ENCODE measurements around the gene SPATA3. TPM values are rescaled to one million over a fixed set of nuclear protein-coding genes. Genes with fewer than 3 reads are reported as not detected.

Gene SPATA3
- total RNA-seq, 2 donors from 2014 or later, result not detected

DNA sequence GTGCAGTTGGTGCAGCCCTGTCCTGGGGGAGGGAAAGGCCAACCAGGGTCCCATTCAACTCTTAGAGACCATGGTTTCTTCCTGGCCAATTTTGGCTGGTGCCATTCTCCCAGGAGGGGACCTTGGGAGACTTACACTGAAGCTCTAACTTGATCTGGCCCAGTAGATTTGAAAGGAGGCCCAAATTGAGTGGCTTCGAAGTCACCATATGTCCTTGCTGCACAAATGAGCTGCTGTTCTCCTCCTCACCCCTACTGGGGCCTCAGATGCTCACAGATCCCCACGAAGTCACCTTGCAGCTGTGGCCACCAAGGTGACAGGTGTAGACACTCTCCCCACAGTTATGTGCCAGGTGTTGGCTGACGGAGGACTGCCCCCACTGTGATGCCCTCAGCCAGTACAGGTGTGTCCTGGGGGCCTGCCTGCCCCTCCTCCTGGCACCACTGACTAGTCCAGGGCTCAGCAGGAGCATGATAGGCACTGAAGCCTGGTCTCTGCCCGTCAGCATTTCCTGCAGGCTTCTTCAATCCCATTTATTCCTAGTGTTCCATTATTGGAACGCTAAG lies 36.7 kb downstream of the SPATA3 start:
- H3K27me3 ChIP-seq (ENCODE audit: control insufficient read depth, insufficient read depth, low read length, poor library complexity, severe bottlenecking), result peaks cover 52% of the 10 kb centered on the region

GRCh38 chr2:231033147-231034132 lies 37.5 kb downstream of the SPATA3 start:
- Histone ChIP-seq H3K27ac (ENCODE audit: low read depth, low read length) (no peak overlapping the region), H3K9ac (ENCODE audit: extremely low read depth, low read length, poor library complexity, severe bottlenecking) (no peak overlapping the region), H3K4me1 (ENCODE audit: control insufficient read depth, insufficient read depth, low read length) (no peaks in the 10 kb centered on the region), H3K9me3 (ENCODE audit: control insufficient read depth, low read length) (no peaks in the 10 kb centered on the region), H3K4me3 (ENCODE audit: low read length) (no peak overlapping the region), H3K36me3 (ENCODE audit: control insufficient read depth, insufficient read depth, low read length) (no peaks in the 10 kb centered on the region), H3K27me3 (ENCODE audit: control insufficient read depth, insufficient read depth, low read length, poor library complexity, severe bottlenecking) (peaks cover 57% of the 10 kb centered on the region)
- H3K36me3 Mint-ChIP-seq (ENCODE audit: low read depth), result no peaks in the 10 kb centered on the region
- no peak overlapping the region for H3K4me3 Mint-ChIP-seq
- 84 to 92% methylated on average over 2 to 11 of the region's 11 CpGs for WGBS, 2 experiments (ENCODE audit: insufficient coverage in 1 of 2, insufficient read length in 1 of 2)
- TF ChIP-seq, protein P1, sequence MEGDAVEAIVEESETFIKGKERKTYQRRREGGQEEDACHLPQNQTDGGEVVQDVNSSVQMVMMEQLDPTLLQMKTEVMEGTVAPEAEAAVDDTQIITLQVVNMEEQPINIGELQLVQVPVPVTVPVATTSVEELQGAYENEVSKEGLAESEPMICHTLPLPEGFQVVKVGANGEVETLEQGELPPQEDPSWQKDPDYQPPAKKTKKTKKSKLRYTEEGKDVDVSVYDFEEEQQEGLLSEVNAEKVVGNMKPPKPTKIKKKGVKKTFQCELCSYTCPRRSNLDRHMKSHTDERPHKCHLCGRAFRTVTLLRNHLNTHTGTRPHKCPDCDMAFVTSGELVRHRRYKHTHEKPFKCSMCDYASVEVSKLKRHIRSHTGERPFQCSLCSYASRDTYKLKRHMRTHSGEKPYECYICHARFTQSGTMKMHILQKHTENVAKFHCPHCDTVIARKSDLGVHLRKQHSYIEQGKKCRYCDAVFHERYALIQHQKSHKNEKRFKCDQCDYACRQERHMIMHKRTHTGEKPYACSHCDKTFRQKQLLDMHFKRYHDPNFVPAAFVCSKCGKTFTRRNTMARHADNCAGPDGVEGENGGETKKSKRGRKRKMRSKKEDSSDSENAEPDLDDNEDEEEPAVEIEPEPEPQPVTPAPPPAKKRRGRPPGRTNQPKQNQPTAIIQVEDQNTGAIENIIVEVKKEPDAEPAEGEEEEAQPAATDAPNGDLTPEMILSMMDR (conservative IDR thresholded peaks at IDR 0.05), result no peak
- no peak overlapping the region for H3K27ac Mint-ChIP-seq
- DNase-seq, result no peak
- H3K27me3 Mint-ChIP-seq (ENCODE audit: insufficient read depth), result peaks cover 57% of the 10 kb centered on the region
- no peaks in the 10 kb centered on the region for H3K9me3 Mint-ChIP-seq
- peaks cover 7% of the 10 kb centered on the region for H3K4me1 Mint-ChIP-seq

More for the DNA sequence above, 36.7 kb downstream of the SPATA3 start:
- H3K36me3 Mint-ChIP-seq (ENCODE audit: low read depth), result no peaks in the 10 kb centered on the region
- H3K4me3 Mint-ChIP-seq, result no peak overlapping the region
- TF ChIP-seq, protein P1 (conservative IDR thresholded peaks at IDR 0.05), result no peak
- H3K4me1 ChIP-seq (ENCODE audit: control insufficient read depth, insufficient read depth, low read length), result no peaks in the 10 kb centered on the region
- no peak overlapping the region for H3K4me3 ChIP-seq (ENCODE audit: low read length)
- no peak overlapping the region for H3K27ac Mint-ChIP-seq
- H3K36me3 ChIP-seq (ENCODE audit: control insufficient read depth, insufficient read depth, low read length), result no peaks in the 10 kb centered on the region
- H3K9ac ChIP-seq (ENCODE audit: extremely low read depth, low read length, poor library complexity, severe bottlenecking), result no peak overlapping the region
- H3K27me3 Mint-ChIP-seq (ENCODE audit: insufficient read depth), result peaks cover 53% of the 10 kb centered on the region
- 67 to 78% methylated on average over 1 to 5 of the region's 5 CpGs for WGBS, 2 experiments (ENCODE audit: insufficient coverage in 1 of 2, insufficient read length in 1 of 2)
- no peaks in the 10 kb centered on the region for H3K9me3 Mint-ChIP-seq
- no peaks in the 10 kb centered on the region for H3K9me3 ChIP-seq (ENCODE audit: control insufficient read depth, low read length)
- no peak for DNase-seq
- no peak overlapping the region for H3K27ac ChIP-seq (ENCODE audit: low read depth, low read length)
- H3K4me1 Mint-ChIP-seq, result peaks cover 4% of the 10 kb centered on the region

DNA sequence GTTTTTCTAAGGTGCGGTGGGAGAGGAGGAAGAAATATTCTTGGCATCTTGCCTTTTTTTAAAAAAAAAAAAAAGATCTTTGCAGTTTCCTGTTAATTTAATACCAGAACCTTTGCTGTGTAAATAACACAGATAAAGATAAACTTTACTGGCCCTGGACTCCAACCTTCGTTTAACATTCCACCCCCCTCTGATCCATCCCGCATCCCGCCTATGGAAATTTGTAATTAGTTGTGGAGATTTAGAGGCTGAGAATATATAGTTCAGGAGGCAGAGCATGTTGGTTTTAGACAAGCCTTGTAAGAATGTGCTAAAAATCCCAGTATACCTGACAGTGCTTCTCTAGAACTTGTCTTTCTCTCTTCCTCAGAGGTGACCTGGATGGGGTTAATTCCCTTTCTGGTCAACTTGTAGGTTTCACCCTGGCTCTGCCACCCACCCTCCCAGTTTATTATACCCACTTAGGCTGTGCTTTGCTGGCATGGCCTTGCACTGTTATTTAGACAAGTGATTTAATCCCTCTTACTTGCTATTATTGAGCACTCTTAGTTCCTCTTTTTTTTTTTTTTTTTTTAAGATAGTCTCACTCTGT lies 38.5 kb downstream of the SPATA3 start:
- no peaks in the 10 kb centered on the region for H3K36me3 ChIP-seq (ENCODE audit: control insufficient read depth, insufficient read depth, low read length)
- WGBS, 2 experiments (ENCODE audit: insufficient coverage in 1 of 2, insufficient read length in 1 of 2), result 89% methylated on average over 4 of the region's 4 CpGs; no CpG with 5 or more reads in 1 of the 2 experiments
- no peaks in the 10 kb centered on the region for H3K4me1 ChIP-seq (ENCODE audit: control insufficient read depth, insufficient read depth, low read length)
- Mint-ChIP-seq H3K4me3 (no peak overlapping the region), H3K36me3 (ENCODE audit: low read depth) (no peaks in the 10 kb centered on the region), H3K27me3 (ENCODE audit: insufficient read depth) (peaks cover 66% of the 10 kb centered on the region), H3K4me1 (peaks cover 10% of the 10 kb centered on the region), H3K27ac (no peak overlapping the region), H3K9me3 (no peaks in the 10 kb centered on the region)
- no peaks in the 10 kb centered on the region for H3K9me3 ChIP-seq (ENCODE audit: control insufficient read depth, low read length)
- TF ChIP-seq, protein P1 (conservative IDR thresholded peaks at IDR 0.05), result no peak
- H3K27ac ChIP-seq (ENCODE audit: low read depth, low read length), result no peak overlapping the region
- peaks cover 67% of the 10 kb centered on the region for H3K27me3 ChIP-seq (ENCODE audit: control insufficient read depth, insufficient read depth, low read length, poor library complexity, severe bottlenecking)
- no peak overlapping the region for H3K4me3 ChIP-seq (ENCODE audit: low read length)
- DNase-seq, result no peak
- no peak overlapping the region for H3K9ac ChIP-seq (ENCODE audit: extremely low read depth, low read length, poor library complexity, severe bottlenecking)

Measured in endodermal cell (in vitro differentiated cells).